WI38 (cell line): Measurements from ENCODE around the gene RPL35.
A peak's percentile ranks its signal among the peaks of the same experiment; 100 is the strongest.

ENCODE experiments used
- H3K4me3 ChIP-seq: 2 replicates; pipeline ENCODE4 v1.5.1; 2011; ENCODE audit warnings: low read depth, mild to moderate bottlenecking, control low read depth, low read length
- TF ChIP-seq, protein P1 (sequence below): IDR thresholded peaks from 2 replicates; pipeline ENCODE4 v1.5.1; 2012; ENCODE audit warnings: low read depth, mild to moderate bottlenecking, control low read depth, low read length

Gene RPL35

DNA sequence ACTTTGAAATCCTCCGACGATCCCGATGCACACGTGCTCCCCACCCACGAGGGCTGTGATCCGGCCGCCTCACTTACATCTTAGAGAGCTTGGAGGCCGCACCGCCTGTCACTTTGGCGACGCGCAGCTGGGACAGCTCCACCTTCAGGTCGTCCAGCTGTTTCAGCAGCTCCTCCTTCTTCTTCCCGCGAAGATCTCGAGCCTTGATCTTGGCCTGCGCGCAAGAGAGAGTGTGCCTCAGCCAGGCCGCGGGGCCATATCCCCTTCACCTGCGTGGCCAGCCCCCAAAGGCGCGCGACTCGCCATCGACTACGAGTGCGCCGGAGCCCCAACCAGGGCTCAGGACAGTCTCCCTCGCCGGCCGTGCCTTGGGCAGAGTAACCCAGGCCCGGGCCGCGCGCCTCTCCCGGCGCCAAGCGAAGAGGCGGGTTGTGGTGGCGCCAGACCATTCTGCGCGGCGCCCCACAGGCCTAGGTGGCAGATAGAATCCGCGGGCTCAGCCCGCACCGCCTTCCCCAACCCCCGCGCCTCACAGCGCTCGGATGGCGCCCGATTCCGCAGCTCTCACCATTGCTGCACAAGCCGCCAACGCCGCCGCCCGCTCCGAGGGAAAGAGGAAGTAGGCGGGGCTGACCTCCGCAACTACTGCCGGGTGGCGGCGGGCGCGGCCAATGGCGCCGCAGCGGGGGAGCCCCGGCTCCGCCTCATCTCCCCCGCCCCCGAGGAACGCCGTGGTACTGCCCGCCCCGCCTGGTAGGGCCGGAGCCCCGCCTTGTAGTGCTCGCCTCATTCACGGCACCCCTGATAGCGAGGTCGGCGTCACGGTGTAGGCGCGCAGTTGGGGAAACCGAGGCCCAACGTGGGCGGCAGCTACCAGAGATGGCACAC, at the start of gene RPL35, which contains the start of gene ARPC5L:
Gene RPL35 (minus strand): TSS at position 616 of the 888 bp plus-strand sequence. CDS start 45 bp downstream, at position 571.
Gene ARPC5L (plus strand): TSS at position 789 of the 888 bp plus-strand sequence. CDS start 7,161 bp downstream, outside the sequence.
- TF ChIP-seq, protein P1, sequence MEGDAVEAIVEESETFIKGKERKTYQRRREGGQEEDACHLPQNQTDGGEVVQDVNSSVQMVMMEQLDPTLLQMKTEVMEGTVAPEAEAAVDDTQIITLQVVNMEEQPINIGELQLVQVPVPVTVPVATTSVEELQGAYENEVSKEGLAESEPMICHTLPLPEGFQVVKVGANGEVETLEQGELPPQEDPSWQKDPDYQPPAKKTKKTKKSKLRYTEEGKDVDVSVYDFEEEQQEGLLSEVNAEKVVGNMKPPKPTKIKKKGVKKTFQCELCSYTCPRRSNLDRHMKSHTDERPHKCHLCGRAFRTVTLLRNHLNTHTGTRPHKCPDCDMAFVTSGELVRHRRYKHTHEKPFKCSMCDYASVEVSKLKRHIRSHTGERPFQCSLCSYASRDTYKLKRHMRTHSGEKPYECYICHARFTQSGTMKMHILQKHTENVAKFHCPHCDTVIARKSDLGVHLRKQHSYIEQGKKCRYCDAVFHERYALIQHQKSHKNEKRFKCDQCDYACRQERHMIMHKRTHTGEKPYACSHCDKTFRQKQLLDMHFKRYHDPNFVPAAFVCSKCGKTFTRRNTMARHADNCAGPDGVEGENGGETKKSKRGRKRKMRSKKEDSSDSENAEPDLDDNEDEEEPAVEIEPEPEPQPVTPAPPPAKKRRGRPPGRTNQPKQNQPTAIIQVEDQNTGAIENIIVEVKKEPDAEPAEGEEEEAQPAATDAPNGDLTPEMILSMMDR = no peak
- H3K4me3 ChIP-seq = peak within 1 kb of the TSS; percentile 85

DNA sequence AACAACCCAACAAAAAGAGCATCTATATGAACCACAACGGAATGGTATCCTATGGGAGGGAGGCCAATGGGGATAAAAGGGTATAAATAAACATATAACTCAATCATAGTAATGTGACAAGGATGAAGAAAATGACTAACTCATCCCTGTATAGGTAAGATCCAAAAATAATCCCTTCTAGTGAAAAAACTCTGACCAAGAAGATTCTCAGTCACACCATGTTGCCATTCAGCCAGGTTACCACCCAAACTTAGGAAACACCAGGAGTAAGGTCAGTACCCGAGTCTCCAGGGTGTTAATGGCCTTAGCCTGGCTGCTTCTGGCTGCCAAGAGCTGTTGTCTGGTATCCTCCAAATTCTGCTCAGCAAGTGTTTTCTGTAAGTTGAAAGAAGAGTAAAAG, 46.3 kb upstream of the RPL35 start:
- no peak overlapping the region for H3K4me3 ChIP-seq
- TF ChIP-seq, protein P1 = no peak

DNA sequence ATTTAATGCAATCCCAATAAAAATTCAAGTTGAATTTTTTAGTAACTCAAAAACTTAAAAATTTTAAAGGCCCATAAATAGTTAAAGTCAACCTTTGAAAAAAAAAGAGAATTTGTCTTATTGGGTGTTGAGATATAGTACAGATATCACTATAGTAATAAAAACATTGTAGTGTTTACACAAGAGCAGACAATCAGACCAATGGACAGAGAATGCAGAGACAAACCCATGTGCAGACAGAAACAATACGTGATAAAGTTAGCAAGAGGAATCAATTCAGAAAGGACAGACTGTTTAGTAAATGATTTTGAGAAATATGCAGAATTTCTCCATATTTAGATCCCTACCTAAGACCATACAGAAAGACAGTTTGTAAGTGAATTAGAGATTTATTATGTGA, 45.2 kb upstream of the RPL35 start:
- H3K4me3 ChIP-seq = no peak overlapping the region
- TF ChIP-seq, protein P1 = no peak

DNA sequence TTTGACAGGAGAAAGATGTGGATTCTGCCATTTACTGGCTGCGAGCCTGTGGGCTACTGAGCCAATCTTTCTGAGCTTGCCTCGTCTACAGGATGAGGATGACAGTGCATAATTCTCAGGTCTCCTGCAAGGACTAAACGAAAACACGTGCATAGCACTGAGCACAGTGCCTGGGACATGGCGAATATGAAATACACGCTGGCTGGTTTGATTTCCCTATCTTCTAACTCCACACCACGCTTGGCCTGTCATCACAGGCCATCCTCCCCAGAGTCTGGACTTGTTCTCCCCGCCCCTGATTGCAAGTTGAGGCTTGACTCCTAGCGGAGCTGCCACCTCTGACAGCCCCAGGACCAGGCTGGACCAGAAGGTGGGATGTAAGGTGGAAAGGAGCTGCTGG, 38.1 kb upstream of the RPL35 start:
- H3K4me3 ChIP-seq = no peak overlapping the region
- TF ChIP-seq, protein P1 = no peak

DNA sequence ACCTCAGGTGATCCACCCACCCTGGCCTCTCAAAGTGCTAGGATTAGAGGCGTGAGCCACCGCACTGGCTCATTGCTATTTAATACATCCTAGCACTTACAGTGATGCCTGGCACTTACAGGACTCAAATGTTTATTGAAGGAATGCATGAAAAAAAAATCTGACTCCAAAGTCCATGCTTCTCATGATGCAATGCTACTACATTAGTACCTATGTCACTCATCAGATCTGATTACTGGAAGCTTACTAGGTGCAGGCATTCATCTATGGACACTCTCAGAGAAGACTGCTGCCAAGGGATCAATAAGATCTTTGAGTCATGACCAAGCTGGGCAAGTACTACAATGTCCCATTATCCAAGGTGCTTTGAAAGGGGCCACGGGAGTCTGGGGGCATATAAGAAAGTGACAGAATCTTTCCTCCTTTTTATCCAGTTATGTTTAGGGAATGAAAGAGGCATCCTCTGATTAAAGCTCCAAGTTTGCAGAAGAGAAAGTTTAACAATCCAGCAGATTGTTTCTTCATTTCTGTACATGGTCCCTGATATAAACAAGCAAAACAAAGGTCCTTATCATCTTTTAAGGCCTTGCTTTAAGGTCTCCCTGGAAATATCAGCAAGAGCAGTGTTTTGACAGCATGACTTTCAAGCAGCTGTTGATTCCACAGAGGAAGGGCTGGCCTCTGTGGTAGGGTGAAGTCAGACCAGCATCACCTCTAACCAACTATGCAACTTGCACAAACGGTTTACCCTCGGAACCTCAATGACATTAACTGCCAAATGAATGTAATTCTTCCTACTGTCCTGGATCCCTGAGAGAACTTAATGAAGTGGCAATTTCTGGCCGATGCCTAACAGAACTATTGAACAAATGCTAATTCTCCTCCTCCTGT, 36.1 kb upstream of the RPL35 start:
- TF ChIP-seq, protein P1 = no peak
- no peak overlapping the region for H3K4me3 ChIP-seq

DNA sequence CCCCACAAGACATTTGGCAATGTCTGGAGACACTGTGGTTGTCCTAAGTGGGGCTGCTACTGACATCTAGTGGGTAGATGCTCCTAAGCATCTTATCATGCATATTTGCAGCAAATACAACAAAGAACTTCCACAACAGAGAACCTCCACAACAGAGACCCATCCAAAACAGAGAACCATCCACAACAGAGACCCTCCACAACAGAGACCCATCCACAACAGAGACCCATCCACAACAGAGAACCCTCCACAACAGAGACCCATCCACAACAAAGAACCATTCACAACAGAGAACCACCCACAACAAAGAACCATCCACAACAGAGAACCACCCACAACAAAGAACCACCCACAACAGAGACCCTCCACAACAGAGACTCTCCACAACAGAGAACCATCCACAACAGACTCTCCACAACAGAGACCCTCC, 33.0 kb upstream of the RPL35 start:
- TF ChIP-seq, protein P1 = peak; percentile 39; the same call in 1 of the 2 replicates
- H3K4me3 ChIP-seq = no peak overlapping the region
